PC-9 (cell line): Measurements from ENCODE around the gene SPEG.

Experiments
- CTCF ChIP-seq: fragments of 200-600 bp; sonication (generic); conservative IDR thresholded peaks from 2 replicates; pipeline ENCODE4 v1.6.1; 2017; ENCODE audit warnings: mixed run types, antibody characterized with exemption, mild to moderate bottlenecking, moderate library complexity
- EZH2 ChIP-seq: fragments of 200-600 bp; sonication (generic); IDR thresholded peaks from 2 replicates; pipeline ENCODE4 v1.8.0; 2017; ENCODE audit warnings: antibody characterized with exemption, low read depth

- no peak for TF ChIP-seq EZH2
- TF ChIP-seq CTCF, result no peak
Measured at GRCh38 chr2:219520079-219520478, 85.4 kb downstream of the SPEG start.
